K562 (cell line): ENCODE measurements around the gene DDC. TPM values are rescaled to one million over a fixed set of nuclear protein-coding genes. Genes with fewer than 3 reads are reported as not detected.
"Not testable (repeated sequence)": the region's sequence is repeated elsewhere in the genome, so short reads cannot be mapped to it uniquely, and the experiment has no call there.

Experiments used
- ATAC-seq: fragments of 200-7000 bp; cut with Tn5 transposase; 3 replicates; pipeline ENCODE4 v1.9.1; 2020; ENCODE audit warnings: moderate library complexity
- BruUV-seq: library from RNA; stranded (reverse); fragments of 400-500 nt; replicated peaks from 2 replicates; lab custom pipeline; 2021; lab: Mats Ljungman, UMichigan
- CTCF ChIA-PET: fragments of 300-600 bp; formaldehyde crosslinking; extraction: SDS; loops from one replicate; lab custom pipeline; 2021; ENCODE audit warnings: low intra/inter-chr PET ratio; lab: Yijun Ruan, JAX
- POLR2A ChIA-PET: fragments of 300-600, 350-650 bp; sonication (Branson Sonifier 250); formaldehyde crosslinking; extraction: SDS; loops from one replicate; lab custom pipeline; 2021; ENCODE audit warnings: antibody characterized with exemption, inconsistent platforms; lab: Yijun Ruan, JAX
- DNase-seq, 4 experiments: peaks; one replicate each; pipeline versions ENCODE4 v3.0.0 to v3.0.0-alpha.2; 2011 to 2018; ENCODE audit warnings: low spot score in 3 of 4, mixed read lengths in 3 of 4; ENCODE audit errors: extremely low read depth in 1 of 4
- FAIRE-seq: peaks from 2 replicates; lab custom pipeline; 2011; peaks lifted over from hg19 to GRCh38; lab: Jason Lieb, UNC
- H2AFZ ChIP-seq: 2 replicates; pipeline ENCODE4 v1.6.0; 2011; ENCODE audit warnings: low read depth, low read length, control low read depth, inconsistent platforms
- H3K27ac ChIP-seq: fragments of 200-600 bp; 3 replicates; pipeline ENCODE4 v1.8.0; 2011; ENCODE audit warnings: low read depth, mild to moderate bottlenecking, control low read depth, inconsistent platforms, low read length, moderate library complexity, mixed read lengths; ENCODE audit errors: extremely low read depth
- H3K27me3 ChIP-seq, 2 experiments: fragments of 300-600 bp in 1 of 2; 2 replicates in 1 of 2; 3 replicates in 1 of 2; pipeline versions ENCODE4 v1.6.0 to v1.8.0; 2011; ENCODE audit warnings: inconsistent platforms in 2 of 2, low read length in 2 of 2, mild to moderate bottlenecking in 1 of 2, mixed read lengths in 1 of 2, moderate library complexity in 1 of 2; ENCODE audit not compliant: control insufficient read depth in 2 of 2, insufficient read depth in 2 of 2
- H3K36me3 ChIP-seq: fragments of 300-600 bp; 3 replicates; pipeline ENCODE4 v1.8.0; 2011; ENCODE audit warnings: mild to moderate bottlenecking, low read length, inconsistent platforms; ENCODE audit not compliant: control insufficient read depth, insufficient read depth
- H3K4me1 ChIP-seq, 2 experiments: fragments of 200-600 bp in 1 of 2; replicated peaks in 1 of 2; 2 replicates in 1 of 2; 3 replicates in 1 of 2; pipeline versions ENCODE4 v1.5.1 to v1.8.0; 2011; ENCODE audit warnings: inconsistent platforms in 2 of 2, low read length in 2 of 2, mild to moderate bottlenecking in 1 of 2, mixed read lengths in 1 of 2, moderate library complexity in 1 of 2; ENCODE audit not compliant: control insufficient read depth in 2 of 2, insufficient read depth in 2 of 2
- H3K4me2 ChIP-seq: 2 replicates; pipeline ENCODE4 v1.6.1; 2011; ENCODE audit warnings: low read length, control low read depth, inconsistent platforms, mixed read lengths; ENCODE audit not compliant: insufficient read depth
- H3K4me3 ChIP-seq: fragments of 200-600 bp; sonication (generic), shearing (Covaris generic); 2 replicates; pipeline ENCODE4 v1.5.1; 2016; ENCODE audit warnings: control low read depth, inconsistent platforms
- H3K79me2 ChIP-seq: fragments of 200-600 bp; 3 replicates; pipeline ENCODE4 v1.8.0; 2011; ENCODE audit warnings: low read length, inconsistent platforms; ENCODE audit not compliant: control insufficient read depth, insufficient read depth
- H3K9ac ChIP-seq, 2 experiments: 2 replicates each; pipeline versions ENCODE4 v1.6.0 to v1.6.1; 2011; ENCODE audit warnings: low read depth in 2 of 2, low read length in 2 of 2, control low read depth in 1 of 2, inconsistent platforms in 1 of 2, mild to moderate bottlenecking in 1 of 2, mixed read lengths in 1 of 2; ENCODE audit not compliant: insufficient read depth in 1 of 2
- H3K9me1 ChIP-seq: one replicate; pipeline ENCODE4 v1.6.0; 2011; ENCODE audit warnings: inconsistent platforms, mild to moderate bottlenecking, low read length, moderate library complexity; ENCODE audit not compliant: control insufficient read depth, insufficient read depth
- H3K9me3 ChIP-seq: replicated peaks from 2 replicates; pipeline ENCODE4 v1.5.1; 2011; ENCODE audit warnings: low read depth, low read length, inconsistent platforms; ENCODE audit not compliant: control insufficient read depth, insufficient read depth
- H4K20me1 ChIP-seq: replicated peaks from 2 replicates; pipeline ENCODE4 v1.6.1; 2011; ENCODE audit warnings: low read length, inconsistent platforms, mixed read lengths; ENCODE audit not compliant: control insufficient read depth, insufficient read depth
- ERF ChIP-seq: fragments of 450-650 bp; formaldehyde crosslinking; IDR thresholded peaks from 2 replicates; pipeline ENCODE4 v1.4.0; 2020; ENCODE audit warnings: mild to moderate bottlenecking, mixed read lengths
- NR3C1 ChIP-seq: sonication (generic); formaldehyde crosslinking; IDR thresholded peaks from 2 replicates; pipeline ENCODE4 v1.8.1; 2022; ENCODE audit warnings: missing genetic modification reagents
- PTTG1 ChIP-seq: fragments of 450-650 bp; IDR thresholded peaks from 2 replicates; pipeline ENCODE4 v1.6.1; 2016; ENCODE audit warnings: low read depth, mild to moderate bottlenecking, missing genetic modification characterization, missing compliant biosample characterization
- ZNF668 ChIP-seq: fragments of 250-450 bp; sonication (Bioruptor Pico); IDR thresholded peaks from 2 replicates; pipeline ENCODE4 v1.8.0; 2022; ENCODE audit warnings: mild to moderate bottlenecking, inconsistent platforms
- ZNF780A ChIP-seq: fragments of 250-450 bp; sonication (Bioruptor Pico); IDR thresholded peaks from 2 replicates; pipeline ENCODE4 v1.5.0; 2021; ENCODE audit warnings: mild to moderate bottlenecking
- WGBS: fragments of 100-300 bp; shearing (Covaris generic); methylation state at CpG from one replicate; pipeline ENCODE4 v1.1.6; 2016; ENCODE audit warnings: low coverage, mixed read lengths; ENCODE audit not compliant: insufficient coverage; ENCODE audit errors: missing lambda C conversion rate; 5-methylcytosine and 5-hydroxymethylcytosine counted together
- in situ Hi-C: fragments of 300-500 bp; cut with MboI; formaldehyde crosslinking; loops from 4 replicates; pipeline ENCODE4 v1.15.0; 2018; ENCODE audit warnings: inconsistent platforms, mixed read lengths
- intact Hi-C: fragments of 100-400 bp; cut with micrococcal nuclease; formaldehyde crosslinking; loops from 2 replicates; pipeline ENCODE4 v1.14.2; 2022
- polyA plus RNA-seq, 8 experiments: library from polyadenylated mRNA; depleted of rRNA in 4 of 8; stranded (reverse) in 5 of 8; unstranded in 3 of 8; fragments of >200 nt; fragmentation: Nextera tagmentation in 2 of 8; fragmentation: Illumina TruSeq in 1 of 8; extraction: Ambion mirVana in 2 of 8; extraction: Trizol in 1 of 8; gene quantifications; 2 replicates each; pipeline versions ENCODE4 v1.2.1 to v1.2.3, GENCODE V29; 2011 to 2014; ENCODE audit warnings: inconsistent platforms in 1 of 8, missing spikeins in 1 of 8
- total RNA-seq, 7 experiments: library from RNA; depleted of rRNA in 6 of 7; stranded (reverse); fragments of >200 nt in 6 of 7; fragmentation: Illumina TruSeq in 2 of 7; extraction: Trizol in 2 of 7; gene quantifications; 2 replicates each; pipeline versions ENCODE4 v1.2.1 to v1.2.3, GENCODE V29; 2011 to 2021; ENCODE audit warnings: low replicate concordance in 1 of 7

DDC gene
- total and polyA plus RNA-seq, 9 of the 15 experiments (the other 6 are each of a cell fraction or from before 2014, with no cell fraction given) = not detected

- POLR2A ChIA-PET, FAIRE-seq, H3K27me3 ChIP-seq, CTCF ChIA-PET, H3K9me3 ChIP-seq, DNase-seq, H3K4me3 ChIP-seq, H3K36me3 ChIP-seq, intact Hi-C loops, H3K27ac ChIP-seq, H3K9me1 ChIP-seq, BruUV-seq, H3K4me1 ChIP-seq, H2AFZ ChIP-seq, H3K79me2 ChIP-seq, in situ Hi-C loops, H4K20me1 ChIP-seq, H3K4me2 ChIP-seq, H3K9ac ChIP-seq, ATAC-seq: not testable (repeated sequence)
- 0% methylated on average over 2 of the region's 2 CpGs for WGBS
Measured at GRCh38 chr7:50580666-50581065, 15.5 kb upstream of the DDC start.

DNA sequence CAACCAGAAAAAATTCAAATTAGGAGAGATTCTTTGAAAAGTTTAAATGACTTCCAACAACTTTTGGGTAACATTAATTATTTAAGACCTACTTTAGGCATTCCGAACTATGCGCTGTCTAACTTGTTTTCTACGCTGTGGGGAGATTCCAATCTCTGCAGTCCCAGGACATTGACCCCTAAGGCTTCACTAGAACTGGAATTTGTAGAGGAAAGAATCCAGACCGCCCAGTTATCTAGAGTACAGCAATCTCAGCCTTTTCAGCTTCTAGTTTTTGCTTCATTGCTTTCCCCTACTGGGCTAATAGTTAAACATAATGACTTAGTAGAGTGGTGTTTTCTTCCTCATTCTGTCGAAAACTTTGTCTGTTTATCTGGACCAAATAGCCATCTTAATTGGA lies 14.9 kb upstream of the DDC start:
- FAIRE-seq = no peak
- DNase-seq = no peak
- H2AFZ ChIP-seq = no peak overlapping the region
- H3K36me3 ChIP-seq = no peaks in the 10 kb centered on the region
- ATAC-seq = no peak
- H3K27ac ChIP-seq = no peak overlapping the region
- ChIA-PET POLR2A (no interaction called here), CTCF (no interaction called here)
- 0 out of 2 replicates have a peak, but pooled peaks cover 1% of the 10 kb centered on the region for H3K9me3 ChIP-seq
- 2% methylated on average over 5 of the region's 5 CpGs for WGBS
- BruUV-seq = no TSS peak
- no peak overlapping the region for H3K9ac ChIP-seq
- H3K79me2 ChIP-seq = no peaks in the 10 kb centered on the region
- H3K4me2 ChIP-seq = no peak overlapping the region
- no peaks in the 10 kb centered on the region for H3K9me1 ChIP-seq
- in situ Hi-C loops (no loop called here), intact Hi-C loops (no loop called here)
- H4K20me1 ChIP-seq = no peaks in the 10 kb centered on the region
- H3K4me3 ChIP-seq = no peak overlapping the region
- H3K4me1 ChIP-seq = no peaks in the 10 kb centered on the region
- TF ChIP-seq ERF = no peak
- no peak for TF ChIP-seq NR3C1
- no peak for TF ChIP-seq PTTG1 (tag)
- no peak for TF ChIP-seq ZNF780A (CRISPR knock-in tag)
- TF ChIP-seq ZNF668 (CRISPR knock-in tag) = no peak
- 0 out of 5 replicates have a peak, but pooled peaks cover 0 to 4% of the 10 kb centered on the region in 2 experiments for H3K27me3 ChIP-seq

DNA sequence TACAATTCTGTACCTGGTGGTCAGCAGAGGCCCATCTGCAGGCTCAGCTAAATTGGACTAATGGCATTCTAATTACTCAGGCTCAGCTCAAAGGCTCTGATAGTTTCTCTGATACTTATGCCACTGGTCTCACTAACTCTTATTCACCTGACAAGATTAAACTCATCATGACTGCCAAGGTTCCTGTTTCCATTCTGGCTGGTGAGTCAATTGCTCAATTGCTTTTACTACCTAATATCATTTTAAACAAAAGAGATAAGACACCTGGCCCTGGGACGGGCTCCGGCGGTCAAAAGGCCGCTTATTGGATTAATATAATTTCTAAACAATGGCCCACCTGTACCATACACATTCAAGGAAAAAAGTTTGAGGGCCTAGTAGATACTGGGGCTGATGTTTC lies 12.9 kb upstream of the DDC start:
- POLR2A ChIA-PET, intact Hi-C loops, H3K4me2 ChIP-seq, CTCF ChIA-PET, H3K4me3 ChIP-seq, H3K9ac ChIP-seq, H3K9me3 ChIP-seq, DNase-seq, H3K36me3 ChIP-seq, H3K4me1 ChIP-seq, H4K20me1 ChIP-seq, in situ Hi-C loops, BruUV-seq, H2AFZ ChIP-seq, H3K79me2 ChIP-seq, H3K27me3 ChIP-seq, ATAC-seq, FAIRE-seq, H3K9me1 ChIP-seq, H3K27ac ChIP-seq: not testable (repeated sequence)
- 20% methylated on average over 4 of the region's 4 CpGs for WGBS
